ENCODE measurements around the gene HERPUD1.

HERPUD1 gene

GRCh38 chr16:56889206-56889605, 42.7 kb upstream of the HERPUD1 start:
- Histone ChIP-seq H3K36me3 (ENCODE audit: insufficient read depth, low read length) (no peaks in the 10 kb centered on the region), H3K9me3 (ENCODE audit: low read depth, low read length) (no peaks in the 10 kb centered on the region), H3K4me3 (no peak overlapping the region), H3K27ac (no peak overlapping the region), H3K9ac (ENCODE audit: insufficient read length) (no peak overlapping the region)
- no peak for TF ChIP-seq EZH2 (IDR thresholded peaks at IDR 0.05)
- TF ChIP-seq FOXP2 (optimal IDR thresholded peaks at IDR 0.05; ENCODE audit: control extremely low read depth, extremely low read length, insufficient read depth) = no peak
- no peak for TF ChIP-seq POLR2AphosphoS5 (IDR thresholded peaks at IDR 0.05; ENCODE audit: borderline replicate concordance, low read depth, low read length)
- DNase-seq (ENCODE audit: low read depth, low spot score) = no peak

- no peak overlapping the region for H3K9ac ChIP-seq (ENCODE audit: insufficient read length)
- no peak for DNase-seq (ENCODE audit: low read depth, low spot score)
- H3K36me3 ChIP-seq (ENCODE audit: insufficient read depth, low read length) = no peaks in the 10 kb centered on the region
- no peaks in the 10 kb centered on the region for H3K9me3 ChIP-seq (ENCODE audit: low read depth, low read length)
- H3K4me3 ChIP-seq = no peak overlapping the region
- TF ChIP-seq POLR2AphosphoS5 (IDR thresholded peaks at IDR 0.05; ENCODE audit: borderline replicate concordance, low read depth, low read length) = no peak
- TF ChIP-seq FOXP2 (optimal IDR thresholded peaks at IDR 0.05; ENCODE audit: control extremely low read depth, extremely low read length, insufficient read depth) = no peak
- no peak for TF ChIP-seq EZH2 (IDR thresholded peaks at IDR 0.05)
- no peak overlapping the region for H3K27ac ChIP-seq
Measured at GRCh38 chr16:56891685-56892084, 40.3 kb upstream of the HERPUD1 start.

- Histone ChIP-seq H3K9me3 (ENCODE audit: low read depth, low read length) (no peaks in the 10 kb centered on the region), H3K9ac (ENCODE audit: insufficient read length) (no peak overlapping the region), H3K4me3 (no peak overlapping the region), H3K27ac (no peak overlapping the region), H3K36me3 (ENCODE audit: insufficient read depth, low read length) (no peaks in the 10 kb centered on the region)
- TF ChIP-seq FOXP2 (optimal IDR thresholded peaks at IDR 0.05; ENCODE audit: control extremely low read depth, extremely low read length, insufficient read depth) (no peak), EZH2 (IDR thresholded peaks at IDR 0.05) (no peak), POLR2AphosphoS5 (IDR thresholded peaks at IDR 0.05; ENCODE audit: borderline replicate concordance, low read depth, low read length) (no peak)
- DNase-seq (ENCODE audit: low read depth, low spot score) = no peak
Measured at GRCh38 chr16:56892705-56893104, 39.2 kb upstream of the HERPUD1 start.

- Histone ChIP-seq H3K9me3 (ENCODE audit: low read depth, low read length) (no peaks in the 10 kb centered on the region), H3K36me3 (ENCODE audit: insufficient read depth, low read length) (no peaks in the 10 kb centered on the region), H3K4me3 (no peak overlapping the region), H3K9ac (ENCODE audit: insufficient read length) (no peak overlapping the region), H3K27ac (no peak overlapping the region)
- TF ChIP-seq FOXP2 (optimal IDR thresholded peaks at IDR 0.05; ENCODE audit: control extremely low read depth, extremely low read length, insufficient read depth) (no peak), POLR2AphosphoS5 (IDR thresholded peaks at IDR 0.05; ENCODE audit: borderline replicate concordance, low read depth, low read length) (no peak), EZH2 (IDR thresholded peaks at IDR 0.05) (no peak)
- no peak for DNase-seq (ENCODE audit: low read depth, low spot score)
Measured at GRCh38 chr16:56894331-56894917, 37.5 kb upstream of the HERPUD1 start.

GRCh38 chr16:56895813-56896212, 36.1 kb upstream of the HERPUD1 start:
- Histone ChIP-seq H3K4me3 (no peak overlapping the region), H3K9me3 (ENCODE audit: low read depth, low read length) (no peaks in the 10 kb centered on the region), H3K27ac (no peak overlapping the region), H3K36me3 (ENCODE audit: insufficient read depth, low read length) (no peaks in the 10 kb centered on the region), H3K9ac (ENCODE audit: insufficient read length) (no peak overlapping the region)
- DNase-seq (ENCODE audit: low read depth, low spot score) = no peak
- TF ChIP-seq EZH2 (IDR thresholded peaks at IDR 0.05) (no peak), POLR2AphosphoS5 (IDR thresholded peaks at IDR 0.05; ENCODE audit: borderline replicate concordance, low read depth, low read length) (no peak), FOXP2 (optimal IDR thresholded peaks at IDR 0.05; ENCODE audit: control extremely low read depth, extremely low read length, insufficient read depth) (no peak)

- no peak overlapping the region for H3K4me3 ChIP-seq
- H3K36me3 ChIP-seq (ENCODE audit: insufficient read depth, low read length) = no peaks in the 10 kb centered on the region
- no peak overlapping the region for H3K9ac ChIP-seq (ENCODE audit: insufficient read length)
- DNase-seq (ENCODE audit: low read depth, low spot score) = no peak
- no peaks in the 10 kb centered on the region for H3K9me3 ChIP-seq (ENCODE audit: low read depth, low read length)
- no peak overlapping the region for H3K27ac ChIP-seq
- TF ChIP-seq FOXP2 (optimal IDR thresholded peaks at IDR 0.05; ENCODE audit: control extremely low read depth, extremely low read length, insufficient read depth) = no peak
- TF ChIP-seq EZH2 (IDR thresholded peaks at IDR 0.05) = no peak
- TF ChIP-seq POLR2AphosphoS5 (IDR thresholded peaks at IDR 0.05; ENCODE audit: borderline replicate concordance, low read depth, low read length) = no peak
Measured at GRCh38 chr16:56896244-56896643, 35.7 kb upstream of the HERPUD1 start.

GRCh38 chr16:56897026-56897799, 34.7 kb upstream of the HERPUD1 start:
- H3K4me3 ChIP-seq = no peak overlapping the region
- H3K9me3 ChIP-seq (ENCODE audit: low read depth, low read length) = no peaks in the 10 kb centered on the region
- DNase-seq (ENCODE audit: low read depth, low spot score) = no peak
- H3K9ac ChIP-seq (ENCODE audit: insufficient read length) = no peak overlapping the region
- H3K36me3 ChIP-seq (ENCODE audit: insufficient read depth, low read length) = no peaks in the 10 kb centered on the region
- no peak for TF ChIP-seq EZH2 (IDR thresholded peaks at IDR 0.05)
- TF ChIP-seq FOXP2 (optimal IDR thresholded peaks at IDR 0.05; ENCODE audit: control extremely low read depth, extremely low read length, insufficient read depth) = no peak
- TF ChIP-seq POLR2AphosphoS5 (IDR thresholded peaks at IDR 0.05; ENCODE audit: borderline replicate concordance, low read depth, low read length) = no peak
- no peak overlapping the region for H3K27ac ChIP-seq

GRCh38 chr16:56898847-56899246, 33.1 kb upstream of the HERPUD1 start:
- no peak overlapping the region for H3K27ac ChIP-seq
- H3K4me3 ChIP-seq = no peak overlapping the region
- H3K36me3 ChIP-seq (ENCODE audit: insufficient read depth, low read length) = no peaks in the 10 kb centered on the region
- H3K9ac ChIP-seq (ENCODE audit: insufficient read length) = no peak overlapping the region
- TF ChIP-seq FOXP2 (optimal IDR thresholded peaks at IDR 0.05; ENCODE audit: control extremely low read depth, extremely low read length, insufficient read depth) (no peak), EZH2 (IDR thresholded peaks at IDR 0.05) (no peak), POLR2AphosphoS5 (IDR thresholded peaks at IDR 0.05; ENCODE audit: borderline replicate concordance, low read depth, low read length) (no peak)
- DNase-seq (ENCODE audit: low read depth, low spot score) = no peak
- H3K9me3 ChIP-seq (ENCODE audit: low read depth, low read length) = no peaks in the 10 kb centered on the region

Measured in SK-N-MC (cell line).